ENCODE results near the gene ATP11A. TPM values are rescaled to one million over a fixed set of nuclear protein-coding genes. Genes with fewer than 3 reads are reported as not detected.

The ATP11A gene
- total and polyA plus RNA-seq, 9 donors: 11.9 to 26.7 (median 21.3) TPM

DNA sequence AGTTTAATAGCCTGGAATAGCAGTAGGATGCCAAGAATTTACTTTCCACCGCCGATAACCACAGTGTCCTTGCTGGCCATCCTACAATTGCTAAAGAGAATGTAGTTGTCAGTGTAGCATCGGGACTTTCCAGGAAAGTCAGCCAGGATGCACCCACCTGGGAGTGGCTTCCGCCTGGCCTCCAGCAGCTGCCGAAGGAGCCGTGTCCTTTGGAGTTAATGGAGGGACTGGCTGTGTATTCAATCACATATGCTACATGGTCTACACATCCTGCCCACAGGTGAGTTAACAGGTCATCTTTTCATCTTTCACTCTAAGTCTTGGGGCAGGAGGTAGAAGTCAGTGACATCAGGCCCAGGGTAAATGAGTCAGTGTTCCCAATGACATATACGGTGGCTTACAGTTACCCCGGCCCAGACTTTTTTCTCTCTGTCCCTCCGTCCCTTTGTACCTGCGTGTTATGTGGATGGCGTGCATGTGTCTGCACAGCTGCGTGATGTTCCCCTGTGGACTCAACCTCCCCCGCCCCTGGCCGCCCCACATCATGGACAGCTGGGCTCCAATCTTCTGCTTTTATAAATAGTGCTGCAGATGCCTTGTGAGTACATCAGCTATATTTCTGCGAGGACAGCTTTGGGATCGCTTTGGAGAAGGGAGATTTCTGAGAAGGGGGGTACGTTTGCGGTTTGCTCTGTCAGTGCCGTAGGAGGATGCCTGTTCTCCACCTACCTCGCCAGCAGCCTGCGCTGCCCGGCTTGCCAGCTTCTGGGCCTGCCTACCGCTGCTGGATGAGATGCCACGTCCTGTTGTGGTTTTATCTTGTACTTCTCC is 63.1 kb downstream of the ATP11A start:
- WGBS (ENCODE audit: insufficient coverage): 23% methylated on average over 8 of the region's 24 CpGs
- no peaks in the 10 kb centered on the region for H3K27me3 ChIP-seq (ENCODE audit: control insufficient read depth, insufficient read depth, low read length)
- H3K4me3 ChIP-seq (ENCODE audit: low read length): no peak overlapping the region
- DNase-seq: peak; percentile 75
- peak overlapping the region; percentile 51 for H3K27ac ChIP-seq (ENCODE audit: low read length)
- no peaks in the 10 kb centered on the region for H3K36me3 ChIP-seq (ENCODE audit: control insufficient read depth, insufficient read depth, low read length)
- no peaks in the 10 kb centered on the region for H3K9me3 ChIP-seq (replicated peaks; ENCODE audit: control insufficient read depth, low read depth, low read length)
- H3K4me1 ChIP-seq (ENCODE audit: control insufficient read depth, insufficient read depth, low read length): peaks cover 34% of the 10 kb centered on the region

DNA sequence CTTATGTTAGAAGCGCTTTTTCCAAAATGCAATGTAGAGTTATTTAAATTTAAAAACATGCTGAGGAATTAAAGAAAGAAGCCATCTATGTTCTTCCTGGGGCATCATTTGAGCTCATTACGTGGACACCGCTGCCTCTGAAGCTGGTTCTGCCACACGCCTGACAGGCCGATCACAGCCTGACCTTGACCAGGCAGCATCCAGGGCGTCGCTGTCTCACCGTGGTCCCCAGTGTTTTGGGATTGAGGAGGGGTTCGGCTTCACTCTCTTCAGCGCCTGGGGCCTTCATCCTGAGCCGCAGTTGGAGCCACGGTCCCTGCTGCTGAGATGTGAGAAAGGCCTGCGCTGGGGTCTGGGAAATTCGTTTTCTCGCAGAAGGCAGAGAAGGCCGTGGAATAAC is 64.0 kb downstream of the ATP11A start:
- WGBS (ENCODE audit: insufficient coverage): 73% methylated on average over 13 of the region's 16 CpGs
- Histone ChIP-seq H3K4me1 (ENCODE audit: control insufficient read depth, insufficient read depth, low read length) (peaks cover 34% of the 10 kb centered on the region), H3K27me3 (ENCODE audit: control insufficient read depth, insufficient read depth, low read length) (no peaks in the 10 kb centered on the region), H3K27ac (ENCODE audit: low read length) (no peak overlapping the region), H3K36me3 (ENCODE audit: control insufficient read depth, insufficient read depth, low read length) (no peaks in the 10 kb centered on the region), H3K9me3 (replicated peaks; ENCODE audit: control insufficient read depth, low read depth, low read length) (no peaks in the 10 kb centered on the region), H3K4me3 (ENCODE audit: low read length) (no peak overlapping the region)
- DNase-seq: no peak

- peaks cover 34% of the 10 kb centered on the region for H3K4me1 ChIP-seq (ENCODE audit: control insufficient read depth, insufficient read depth, low read length)
- no peaks in the 10 kb centered on the region for H3K36me3 ChIP-seq (ENCODE audit: control insufficient read depth, insufficient read depth, low read length)
- H3K4me3 ChIP-seq (ENCODE audit: low read length): no peak overlapping the region
- no peak overlapping the region for H3K27ac ChIP-seq (ENCODE audit: low read length)
- DNase-seq: no peak
- 88% methylated on average over 28 of the region's 29 CpGs for WGBS (ENCODE audit: insufficient coverage)
- no peaks in the 10 kb centered on the region for H3K9me3 ChIP-seq (replicated peaks; ENCODE audit: control insufficient read depth, low read depth, low read length)
- H3K27me3 ChIP-seq (ENCODE audit: control insufficient read depth, insufficient read depth, low read length): no peaks in the 10 kb centered on the region
Observed at GRCh38 chr13:112754281-112755025, 64.6 kb downstream of the ATP11A start.

DNA sequence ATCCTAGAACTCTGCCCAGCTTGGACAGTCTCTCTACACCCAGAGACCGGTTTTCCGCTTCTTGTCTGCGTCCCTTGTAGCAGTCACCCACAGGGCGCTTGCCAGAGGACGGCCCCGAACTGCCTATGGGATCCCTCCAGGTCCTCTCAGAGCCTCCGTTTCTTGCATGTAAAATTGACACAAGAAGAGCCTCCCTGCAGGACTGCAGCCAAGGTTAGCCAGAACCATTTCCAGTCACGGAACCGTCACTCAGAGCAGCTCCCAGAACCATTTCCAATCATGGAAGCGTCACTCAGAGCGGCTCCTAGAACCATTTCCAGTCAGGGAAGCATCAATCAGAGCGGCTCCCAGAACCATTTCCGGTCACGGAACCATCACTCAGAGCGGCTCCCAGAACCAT is 65.5 kb downstream of the ATP11A start:
- Histone ChIP-seq H3K27me3 (ENCODE audit: control insufficient read depth, insufficient read depth, low read length) (no peaks in the 10 kb centered on the region), H3K36me3 (ENCODE audit: control insufficient read depth, insufficient read depth, low read length) (no peaks in the 10 kb centered on the region), H3K4me1 (ENCODE audit: control insufficient read depth, insufficient read depth, low read length) (peaks cover 36% of the 10 kb centered on the region), H3K4me3 (ENCODE audit: low read length) (no peak overlapping the region), H3K9me3 (replicated peaks; ENCODE audit: control insufficient read depth, low read depth, low read length) (no peaks in the 10 kb centered on the region), H3K27ac (ENCODE audit: low read length) (peak overlapping the region; percentile 55)
- DNase-seq: no peak
- WGBS (ENCODE audit: insufficient coverage): 94% methylated on average over 15 of the region's 15 CpGs

DNA sequence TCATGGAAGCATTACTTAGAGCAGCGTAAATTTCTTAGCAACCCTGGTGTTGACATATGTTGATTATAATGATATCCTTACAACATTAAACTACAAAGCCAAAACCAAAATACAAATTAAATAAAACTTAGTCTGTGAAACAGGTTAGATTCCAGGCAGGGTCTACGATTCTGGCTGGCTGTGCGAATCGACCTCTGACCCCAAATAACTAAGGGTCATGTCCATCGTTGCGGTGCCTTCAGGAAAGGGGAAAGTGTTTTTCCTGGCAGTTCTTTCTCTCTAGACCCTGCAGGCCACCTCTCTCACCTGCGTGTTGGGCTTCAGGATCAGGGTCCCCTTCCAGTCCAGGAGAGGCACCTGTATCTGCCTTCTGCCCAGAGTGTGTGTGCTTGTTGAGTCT is 66.2 kb downstream of the ATP11A start:
- Histone ChIP-seq H3K27ac (ENCODE audit: low read length) (peak overlapping the region; percentile 67), H3K4me3 (ENCODE audit: low read length) (no peak overlapping the region), H3K36me3 (ENCODE audit: control insufficient read depth, insufficient read depth, low read length) (no peaks in the 10 kb centered on the region), H3K9me3 (replicated peaks; ENCODE audit: control insufficient read depth, low read depth, low read length) (no peaks in the 10 kb centered on the region), H3K4me1 (ENCODE audit: control insufficient read depth, insufficient read depth, low read length) (peaks cover 38% of the 10 kb centered on the region), H3K27me3 (ENCODE audit: control insufficient read depth, insufficient read depth, low read length) (no peaks in the 10 kb centered on the region)
- WGBS (ENCODE audit: insufficient coverage): 100% methylated on average over 1 of the region's 7 CpGs
- DNase-seq: no peak

GRCh38 chr13:112756511-112756966 is 66.7 kb downstream of the ATP11A start:
- H3K4me1 ChIP-seq (ENCODE audit: control insufficient read depth, insufficient read depth, low read length): peaks cover 38% of the 10 kb centered on the region
- WGBS (ENCODE audit: insufficient coverage): 87% methylated on average over 12 of the region's 20 CpGs
- H3K36me3 ChIP-seq (ENCODE audit: control insufficient read depth, insufficient read depth, low read length): no peaks in the 10 kb centered on the region
- no peak overlapping the region for H3K4me3 ChIP-seq (ENCODE audit: low read length)
- peak overlapping the region; percentile 67 for H3K27ac ChIP-seq (ENCODE audit: low read length)
- DNase-seq: no peak
- H3K27me3 ChIP-seq (ENCODE audit: control insufficient read depth, insufficient read depth, low read length): no peaks in the 10 kb centered on the region
- H3K9me3 ChIP-seq (replicated peaks; ENCODE audit: control insufficient read depth, low read depth, low read length): no peaks in the 10 kb centered on the region

DNA sequence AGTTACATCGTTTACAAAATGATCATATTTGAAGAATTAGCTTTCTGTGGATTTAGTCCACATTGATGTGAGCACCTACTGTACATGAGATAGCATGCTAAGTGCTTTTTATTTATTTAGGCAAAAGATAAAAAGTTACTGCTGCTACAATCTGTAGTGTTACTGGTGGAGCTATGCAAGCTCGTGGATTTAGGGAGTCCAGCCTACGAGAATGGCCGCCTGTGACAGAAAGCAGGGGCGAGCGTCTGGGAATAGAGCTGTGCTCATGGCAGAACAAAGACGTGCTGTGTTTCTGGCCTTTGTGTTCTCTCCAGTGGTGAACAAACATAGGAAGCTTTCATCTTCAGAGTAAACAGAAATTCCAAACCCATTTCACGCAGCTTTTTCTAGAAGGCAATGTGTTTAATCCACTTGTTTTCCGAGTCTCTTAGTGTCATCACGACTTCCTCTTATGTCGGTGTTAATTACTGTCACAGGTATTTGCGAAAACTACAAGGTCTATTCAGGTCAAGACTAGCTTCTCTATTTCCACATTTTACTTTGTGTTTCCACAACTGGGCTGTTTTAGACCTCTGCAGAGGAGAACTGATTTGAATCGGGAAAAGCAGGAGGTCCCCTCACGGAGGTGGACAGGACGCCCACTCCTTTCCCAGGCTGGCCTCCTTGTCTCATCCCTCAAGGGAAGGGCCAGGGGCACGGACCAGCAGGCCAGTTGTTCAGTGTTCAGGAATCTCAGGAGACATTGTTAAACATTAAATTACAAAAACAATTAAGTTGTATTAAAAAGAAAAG is 67.3 kb downstream of the ATP11A start:
- DNase-seq: peak; percentile 40
- 45% methylated on average over 12 of the region's 16 CpGs for WGBS (ENCODE audit: insufficient coverage)
- no peak overlapping the region for H3K4me3 ChIP-seq (ENCODE audit: low read length)
- H3K27ac ChIP-seq (ENCODE audit: low read length): peak overlapping the region; percentile 59
- H3K36me3 ChIP-seq (ENCODE audit: control insufficient read depth, insufficient read depth, low read length): no peaks in the 10 kb centered on the region
- no peaks in the 10 kb centered on the region for H3K9me3 ChIP-seq (replicated peaks; ENCODE audit: control insufficient read depth, low read depth, low read length)
- peaks cover 43% of the 10 kb centered on the region for H3K4me1 ChIP-seq (ENCODE audit: control insufficient read depth, insufficient read depth, low read length)
- H3K27me3 ChIP-seq (ENCODE audit: control insufficient read depth, insufficient read depth, low read length): no peaks in the 10 kb centered on the region

- no peaks in the 10 kb centered on the region for H3K9me3 ChIP-seq (replicated peaks; ENCODE audit: control insufficient read depth, low read depth, low read length)
- no peaks in the 10 kb centered on the region for H3K36me3 ChIP-seq (ENCODE audit: control insufficient read depth, insufficient read depth, low read length)
- WGBS (ENCODE audit: insufficient coverage): 36% methylated on average over 5 of the region's 10 CpGs
- peak; percentile 84 for DNase-seq
- H3K4me3 ChIP-seq (ENCODE audit: low read length): no peak overlapping the region
- no peak overlapping the region for H3K27ac ChIP-seq (ENCODE audit: low read length)
- peaks cover 41% of the 10 kb centered on the region for H3K4me1 ChIP-seq (ENCODE audit: control insufficient read depth, insufficient read depth, low read length)
- no peaks in the 10 kb centered on the region for H3K27me3 ChIP-seq (ENCODE audit: control insufficient read depth, insufficient read depth, low read length)
Observed at GRCh38 chr13:112757759-112758086, 67.9 kb downstream of the ATP11A start.

GRCh38 chr13:112759053-112759452 is 69.2 kb downstream of the ATP11A start:
- no peaks in the 10 kb centered on the region for H3K9me3 ChIP-seq (replicated peaks; ENCODE audit: control insufficient read depth, low read depth, low read length)
- no peaks in the 10 kb centered on the region for H3K27me3 ChIP-seq (ENCODE audit: control insufficient read depth, insufficient read depth, low read length)
- H3K4me1 ChIP-seq (ENCODE audit: control insufficient read depth, insufficient read depth, low read length): peaks cover 32% of the 10 kb centered on the region
- no peak overlapping the region for H3K4me3 ChIP-seq (ENCODE audit: low read length)
- 88% methylated on average over 7 of the region's 9 CpGs for WGBS (ENCODE audit: insufficient coverage)
- H3K27ac ChIP-seq (ENCODE audit: low read length): no peak overlapping the region
- DNase-seq: no peak
- no peaks in the 10 kb centered on the region for H3K36me3 ChIP-seq (ENCODE audit: control insufficient read depth, insufficient read depth, low read length)

DNA sequence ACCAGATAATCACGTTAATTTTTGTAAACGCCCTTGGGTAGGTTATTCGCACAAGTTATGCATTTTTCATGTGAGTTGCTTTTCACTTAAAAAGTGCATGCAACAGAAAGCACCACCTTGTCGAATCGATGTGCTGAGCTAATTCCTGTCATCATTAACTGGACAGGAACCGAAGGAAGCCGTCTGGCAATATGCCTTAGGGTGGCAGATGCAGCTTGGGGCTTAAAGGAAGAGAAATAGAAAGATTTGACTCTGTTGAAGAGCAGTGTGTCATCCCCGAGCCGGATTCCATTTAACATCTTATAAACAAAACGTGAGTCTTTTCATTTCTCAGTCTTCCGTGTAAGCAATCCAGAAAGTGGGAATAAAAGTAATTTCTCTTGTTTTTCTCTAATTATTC is 70.0 kb downstream of the ATP11A start:
- Histone ChIP-seq H3K4me3 (ENCODE audit: low read length) (no peak overlapping the region), H3K4me1 (ENCODE audit: control insufficient read depth, insufficient read depth, low read length) (peaks cover 25% of the 10 kb centered on the region)
- 82% methylated on average over 5 of the region's 11 CpGs for WGBS (ENCODE audit: insufficient coverage)

More for the DNA sequence above, 70.0 kb downstream of the ATP11A start:
- H3K36me3 ChIP-seq (ENCODE audit: control insufficient read depth, insufficient read depth, low read length): no peaks in the 10 kb centered on the region
- H3K27me3 ChIP-seq (ENCODE audit: control insufficient read depth, insufficient read depth, low read length): no peaks in the 10 kb centered on the region
- H3K27ac ChIP-seq (ENCODE audit: low read length): no peak overlapping the region
- no peak for DNase-seq
- no peaks in the 10 kb centered on the region for H3K9me3 ChIP-seq (replicated peaks; ENCODE audit: control insufficient read depth, low read depth, low read length)
